Neural cell (in vitro differentiated cells): Measurements from ENCODE around the gene UBE2F. TPM values are rescaled to one million over a fixed set of nuclear protein-coding genes. Genes with fewer than 3 reads are reported as not detected.

Experiments used
- H2AFZ ChIP-seq: fragments of 200-600, 300-800 bp; sonication (generic), shearing (Covaris generic); 2 replicates; pipeline ENCODE4 v1.6.0; 2014; ENCODE audit warnings: low read depth, mild to moderate bottlenecking, antibody characterized with exemption, low read length, moderate library complexity
- H3F3A ChIP-seq: fragments of 200-600 bp; shearing (Covaris generic); 2 replicates; pipeline ENCODE4 v1.6.1; 2016; ENCODE audit warnings: mild to moderate bottlenecking, moderate library complexity, mixed read lengths, antibody characterized with exemption, low read length; ENCODE audit not compliant: insufficient read depth, poor library complexity, severe bottlenecking
- H3K27ac ChIP-seq: fragments of 200-600, 300-800 bp; sonication (generic), shearing (Covaris generic); 2 replicates; pipeline ENCODE4 v1.5.1; 2014; ENCODE audit warnings: mild to moderate bottlenecking, low read length, moderate library complexity
- H3K27me3 ChIP-seq: fragments of 300-800, 200-600 bp; sonication (generic), shearing (Covaris generic); 2 replicates; pipeline ENCODE4 v1.6.0; 2014; ENCODE audit warnings: mild to moderate bottlenecking, low read depth, low read length, moderate library complexity; ENCODE audit not compliant: insufficient read depth
- H3K36me3 ChIP-seq: fragments of 300-800, 200-600 bp; sonication (generic), shearing (Covaris generic); 2 replicates; pipeline ENCODE4 v1.5.1; 2014; ENCODE audit warnings: mild to moderate bottlenecking, antibody characterized with exemption, low read length, moderate library complexity; ENCODE audit not compliant: insufficient read depth
- H3K4me2 ChIP-seq: fragments of 300-800, 200-600 bp; sonication (generic), shearing (Covaris generic); 2 replicates; pipeline ENCODE4 v1.6.0; 2014; ENCODE audit warnings: mild to moderate bottlenecking, low read length
- H3K4me3 ChIP-seq: fragments of 300-800, 200-600 bp; sonication (generic), shearing (Covaris generic); 2 replicates; pipeline ENCODE4 v1.5.1; 2014; ENCODE audit warnings: mild to moderate bottlenecking, low read length, moderate library complexity
- H3K79me2 ChIP-seq: fragments of 200-600 bp; shearing (Covaris generic); replicated peaks from 2 replicates; pipeline ENCODE4 v1.6.0; 2014; ENCODE audit warnings: mild to moderate bottlenecking, low read length, moderate library complexity; ENCODE audit not compliant: insufficient read depth
- H3K9ac ChIP-seq: fragments of 300-800, 200-600 bp; sonication (generic), shearing (Covaris generic); 2 replicates; pipeline ENCODE4 v1.6.1; 2016; ENCODE audit warnings: mild to moderate bottlenecking, low read length, mixed read lengths
- H3K9me2 ChIP-seq: fragments of 200-600 bp; shearing (Covaris generic); 2 replicates; pipeline ENCODE4 v1.6.1; 2016; ENCODE audit warnings: mild to moderate bottlenecking, low read length, mixed read lengths; ENCODE audit not compliant: insufficient read depth
- H3K9me3 ChIP-seq: fragments of 200-600, 300-800 bp; sonication (generic), shearing (Covaris generic); 2 replicates; pipeline ENCODE4 v1.6.1; 2016; ENCODE audit warnings: mild to moderate bottlenecking, mixed run types, low read length, moderate library complexity, mixed read lengths
- H4K20me1 ChIP-seq: fragments of 200-600 bp; shearing (Covaris generic); 2 replicates; pipeline ENCODE4 v1.6.1; 2016; ENCODE audit warnings: mild to moderate bottlenecking, mixed run types; ENCODE audit not compliant: insufficient read depth
- EP300 ChIP-seq: fragments of 450-650 bp; conservative IDR thresholded peaks from 2 replicates; pipeline ENCODE4 v1.6.1; 2014; ENCODE audit warnings: antibody characterized with exemption, mild to moderate bottlenecking, moderate library complexity; ENCODE audit not compliant: poor library complexity, severe bottlenecking
- EZH2 ChIP-seq: fragments of 200-600, 300-800 bp; shearing (Covaris generic), sonication (generic); IDR thresholded peaks from 2 replicates; pipeline ENCODE4 v1.6.1; 2014; ENCODE audit warnings: antibody characterized with exemption, low read length, borderline replicate concordance, mild to moderate bottlenecking; ENCODE audit not compliant: insufficient read depth, poor library complexity, severe bottlenecking
- MXI1 ChIP-seq: fragments of 450-650 bp; conservative IDR thresholded peaks from 2 replicates; pipeline ENCODE4 v1.6.1; 2014; ENCODE audit warnings: antibody characterized with exemption, mild to moderate bottlenecking; ENCODE audit not compliant: poor library complexity, severe bottlenecking
- POLR2AphosphoS5 ChIP-seq: IDR thresholded peaks from 2 replicates; pipeline ENCODE4 v1.6.1; 2012
- RAD21 ChIP-seq: fragments of 450-650 bp; conservative IDR thresholded peaks from 2 replicates; pipeline ENCODE4 v1.6.1; 2014; ENCODE audit warnings: antibody characterized with exemption, mild to moderate bottlenecking, moderate library complexity
- SMC3 ChIP-seq: fragments of 450-650 bp; conservative IDR thresholded peaks from 2 replicates; pipeline ENCODE4 v1.6.1; 2014; ENCODE audit warnings: antibody characterized with exemption, mild to moderate bottlenecking, moderate library complexity; ENCODE audit not compliant: poor library complexity
- TAF1 ChIP-seq: IDR thresholded peaks from 2 replicates; pipeline ENCODE4 v1.6.1; 2012; ENCODE audit warnings: low read depth
- polyA plus RNA-seq: library from polyadenylated mRNA; depleted of rRNA; stranded (reverse); fragments of >200 nt; gene quantifications from 2 replicates; pipeline ENCODE4 v1.2.3, GENCODE V29; 2014
- TF ChIP-seq, protein P1 (sequence below): IDR thresholded peaks from 2 replicates; pipeline ENCODE4 v1.6.1; 2012; ENCODE audit warnings: borderline replicate concordance
- TF ChIP-seq, protein P2 (sequence below): fragments of 450-650 bp; IDR thresholded peaks from 2 replicates; pipeline ENCODE4 v1.5.1; 2014; ENCODE audit warnings: antibody characterized with exemption, mild to moderate bottlenecking, moderate library complexity; ENCODE audit not compliant: poor library complexity, severe bottlenecking

UBE2F gene
- polyA plus RNA-seq, 1 donor from 2014 or later, result 65.7 TPM

DNA sequence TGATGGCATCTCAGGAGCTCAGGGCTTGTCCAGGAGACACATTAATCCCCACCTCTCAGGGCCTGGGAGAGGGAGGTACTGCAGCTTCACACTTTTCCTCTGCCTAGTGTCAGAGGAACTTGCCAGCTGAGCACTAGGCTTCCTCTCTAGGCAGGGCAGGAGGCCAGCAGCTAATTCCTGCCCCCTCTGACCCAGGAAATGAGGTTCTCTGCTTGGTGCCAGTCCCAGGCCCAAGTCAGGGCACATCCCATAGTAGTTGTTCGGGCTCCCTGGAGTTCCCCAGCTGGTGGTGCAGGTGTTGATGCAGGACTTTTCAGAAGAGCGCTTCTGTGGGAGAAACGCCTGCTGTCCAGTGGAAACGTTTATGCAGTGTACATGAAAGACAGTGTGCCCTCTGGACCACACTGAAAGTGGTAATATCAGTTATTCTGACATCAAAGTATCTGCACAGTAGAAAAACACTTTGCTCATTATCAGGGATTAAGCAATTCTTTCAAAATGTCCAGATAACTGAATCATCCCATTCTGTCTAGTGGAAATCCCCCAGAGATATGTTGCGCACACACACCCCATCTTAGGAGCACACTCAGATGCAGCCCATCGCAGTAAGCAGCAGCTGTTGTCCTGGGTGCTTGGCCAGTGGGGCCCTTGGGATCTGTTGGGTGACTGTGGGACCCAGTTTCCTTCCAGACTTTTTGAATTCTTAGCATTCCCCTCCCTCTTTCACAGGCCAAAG lies 76.2 kb downstream of the UBE2F start:
- no peaks in the 10 kb centered on the region for H3K27me3 ChIP-seq
- no peaks in the 10 kb centered on the region for H4K20me1 ChIP-seq
- no peak overlapping the region for H3K4me2 ChIP-seq
- H3K79me2 ChIP-seq, result no peaks in the 10 kb centered on the region
- no peaks in the 10 kb centered on the region for H3F3A ChIP-seq
- no peaks in the 10 kb centered on the region for H3K36me3 ChIP-seq
- H3K27ac ChIP-seq, result no peak overlapping the region
- H3K9me2 ChIP-seq, result no peaks in the 10 kb centered on the region
- H2AFZ ChIP-seq, result no peak overlapping the region
- no peak for TF ChIP-seq RAD21
- TF ChIP-seq POLR2AphosphoS5, result no peak
- no peak for TF ChIP-seq EP300
- H3K9ac ChIP-seq, result no peak overlapping the region
- H3K9me3 ChIP-seq, result no peaks in the 10 kb centered on the region
- no peak overlapping the region for H3K4me3 ChIP-seq

DNA sequence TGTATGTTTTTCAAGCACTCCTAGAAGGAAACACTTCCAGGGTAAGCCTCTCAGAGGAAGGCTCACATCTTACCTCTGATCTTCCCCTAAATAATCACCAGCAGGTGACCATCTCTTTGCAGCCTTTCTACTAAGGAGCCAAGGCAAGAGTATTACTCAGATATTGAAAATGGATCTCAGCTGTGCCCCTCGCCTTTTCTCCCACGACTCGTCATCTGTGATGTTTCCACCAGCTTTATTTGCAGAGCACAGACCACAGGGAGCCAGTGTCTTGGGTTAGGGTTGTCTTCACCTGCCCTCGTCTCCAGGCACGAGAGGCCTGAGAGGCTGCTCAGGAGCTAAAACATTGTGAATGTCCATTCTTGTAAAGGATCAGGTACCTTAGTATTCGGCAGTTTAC lies 77.0 kb downstream of the UBE2F start:
- H3F3A ChIP-seq, result no peaks in the 10 kb centered on the region
- H3K79me2 ChIP-seq, result no peaks in the 10 kb centered on the region
- no peaks in the 10 kb centered on the region for H3K36me3 ChIP-seq
- no peak overlapping the region for H3K4me3 ChIP-seq
- H4K20me1 ChIP-seq, result no peaks in the 10 kb centered on the region
- no peak overlapping the region for H3K4me2 ChIP-seq
- no peaks in the 10 kb centered on the region for H3K27me3 ChIP-seq
- no peaks in the 10 kb centered on the region for H3K9me3 ChIP-seq
- no peak overlapping the region for H2AFZ ChIP-seq
- no peak overlapping the region for H3K27ac ChIP-seq
- TF ChIP-seq MXI1, result no peak
- TF ChIP-seq, protein P1, sequence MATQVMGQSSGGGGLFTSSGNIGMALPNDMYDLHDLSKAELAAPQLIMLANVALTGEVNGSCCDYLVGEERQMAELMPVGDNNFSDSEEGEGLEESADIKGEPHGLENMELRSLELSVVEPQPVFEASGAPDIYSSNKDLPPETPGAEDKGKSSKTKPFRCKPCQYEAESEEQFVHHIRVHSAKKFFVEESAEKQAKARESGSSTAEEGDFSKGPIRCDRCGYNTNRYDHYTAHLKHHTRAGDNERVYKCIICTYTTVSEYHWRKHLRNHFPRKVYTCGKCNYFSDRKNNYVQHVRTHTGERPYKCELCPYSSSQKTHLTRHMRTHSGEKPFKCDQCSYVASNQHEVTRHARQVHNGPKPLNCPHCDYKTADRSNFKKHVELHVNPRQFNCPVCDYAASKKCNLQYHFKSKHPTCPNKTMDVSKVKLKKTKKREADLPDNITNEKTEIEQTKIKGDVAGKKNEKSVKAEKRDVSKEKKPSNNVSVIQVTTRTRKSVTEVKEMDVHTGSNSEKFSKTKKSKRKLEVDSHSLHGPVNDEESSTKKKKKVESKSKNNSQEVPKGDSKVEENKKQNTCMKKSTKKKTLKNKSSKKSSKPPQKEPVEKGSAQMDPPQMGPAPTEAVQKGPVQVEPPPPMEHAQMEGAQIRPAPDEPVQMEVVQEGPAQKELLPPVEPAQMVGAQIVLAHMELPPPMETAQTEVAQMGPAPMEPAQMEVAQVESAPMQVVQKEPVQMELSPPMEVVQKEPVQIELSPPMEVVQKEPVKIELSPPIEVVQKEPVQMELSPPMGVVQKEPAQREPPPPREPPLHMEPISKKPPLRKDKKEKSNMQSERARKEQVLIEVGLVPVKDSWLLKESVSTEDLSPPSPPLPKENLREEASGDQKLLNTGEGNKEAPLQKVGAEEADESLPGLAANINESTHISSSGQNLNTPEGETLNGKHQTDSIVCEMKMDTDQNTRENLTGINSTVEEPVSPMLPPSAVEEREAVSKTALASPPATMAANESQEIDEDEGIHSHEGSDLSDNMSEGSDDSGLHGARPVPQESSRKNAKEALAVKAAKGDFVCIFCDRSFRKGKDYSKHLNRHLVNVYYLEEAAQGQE, result no peak
- TF ChIP-seq RAD21, result no peak
- TF ChIP-seq POLR2AphosphoS5, result no peak
- TF ChIP-seq EP300, result no peak
- no peak for TF ChIP-seq SMC3
- no peak for TF ChIP-seq EZH2
- TF ChIP-seq, protein P2, sequence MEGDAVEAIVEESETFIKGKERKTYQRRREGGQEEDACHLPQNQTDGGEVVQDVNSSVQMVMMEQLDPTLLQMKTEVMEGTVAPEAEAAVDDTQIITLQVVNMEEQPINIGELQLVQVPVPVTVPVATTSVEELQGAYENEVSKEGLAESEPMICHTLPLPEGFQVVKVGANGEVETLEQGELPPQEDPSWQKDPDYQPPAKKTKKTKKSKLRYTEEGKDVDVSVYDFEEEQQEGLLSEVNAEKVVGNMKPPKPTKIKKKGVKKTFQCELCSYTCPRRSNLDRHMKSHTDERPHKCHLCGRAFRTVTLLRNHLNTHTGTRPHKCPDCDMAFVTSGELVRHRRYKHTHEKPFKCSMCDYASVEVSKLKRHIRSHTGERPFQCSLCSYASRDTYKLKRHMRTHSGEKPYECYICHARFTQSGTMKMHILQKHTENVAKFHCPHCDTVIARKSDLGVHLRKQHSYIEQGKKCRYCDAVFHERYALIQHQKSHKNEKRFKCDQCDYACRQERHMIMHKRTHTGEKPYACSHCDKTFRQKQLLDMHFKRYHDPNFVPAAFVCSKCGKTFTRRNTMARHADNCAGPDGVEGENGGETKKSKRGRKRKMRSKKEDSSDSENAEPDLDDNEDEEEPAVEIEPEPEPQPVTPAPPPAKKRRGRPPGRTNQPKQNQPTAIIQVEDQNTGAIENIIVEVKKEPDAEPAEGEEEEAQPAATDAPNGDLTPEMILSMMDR, result no peak
- no peak for TF ChIP-seq TAF1
- H3K9ac ChIP-seq, result no peak overlapping the region
- no peaks in the 10 kb centered on the region for H3K9me2 ChIP-seq
